Progenitor cell of endocrine pancreas (in vitro differentiated cells): ENCODE data around the gene SUSD4. TPM values are rescaled to one million over a fixed set of nuclear protein-coding genes. Genes with fewer than 3 reads are reported as not detected.
"Not testable (repeated sequence)": the region's sequence is repeated elsewhere in the genome, so short reads cannot be mapped to it uniquely, and the experiment has no call there.

Experiments used
- DNase-seq: peaks from one replicate; pipeline ENCODE4 v3.0.0; 2021; ENCODE audit warnings: low spot score; ENCODE audit not compliant: unreplicated experiment
- H3K27ac Mint-ChIP-seq: 2 replicates; pipeline ENCODE4 v1.8.0; 2021; ENCODE audit warnings: mild to moderate bottlenecking, moderate library complexity, mixed read lengths
- H3K27me3 Mint-ChIP-seq: 2 replicates; pipeline ENCODE4 v1.8.0; 2021; ENCODE audit warnings: mixed read lengths
- H3K36me3 Mint-ChIP-seq: 2 replicates; pipeline ENCODE4 v1.8.0; 2022; ENCODE audit warnings: mixed read lengths; ENCODE audit not compliant: insufficient read depth
- H3K4me1 Mint-ChIP-seq: 2 replicates; pipeline ENCODE4 v1.8.0; 2021; ENCODE audit warnings: low read depth, mixed read lengths
- H3K4me3 Mint-ChIP-seq: 2 replicates; pipeline ENCODE4 v1.8.0; 2021; ENCODE audit warnings: low read depth, mild to moderate bottlenecking, moderate library complexity, mixed read lengths
- H3K9me3 Mint-ChIP-seq: 2 replicates; pipeline ENCODE4 v1.8.0; 2021; ENCODE audit warnings: low read depth, mixed read lengths
- CTCF ChIP-seq: fragments of 200-600 bp; sonication (generic); IDR thresholded peaks from one replicate; pipeline ENCODE4 v1.5.0; 2021; ENCODE audit warnings: antibody characterized with exemption, mild to moderate bottlenecking; ENCODE audit not compliant: unreplicated experiment
- total RNA-seq: library from RNA; stranded (reverse); gene quantifications from 2 replicates; pipeline ENCODE4 v1.2.1, GENCODE V29; 2021

The SUSD4 gene
- total RNA-seq, 1 donor from 2014 or later: 6.0 TPM

GRCh38 chr1:223405507-223405906 lies 41.5 kb upstream of the SUSD4 start:
- no peaks in the 10 kb centered on the region for H3K4me1 Mint-ChIP-seq

GRCh38 chr1:223403184-223403815 lies 39.3 kb upstream of the SUSD4 start:
- no peak for TF ChIP-seq CTCF

More at GRCh38 chr1:223405507-223405906, 41.5 kb upstream of the SUSD4 start:
- Mint-ChIP-seq H3K27me3 (no peaks in the 10 kb centered on the region), H3K27ac (no peak overlapping the region), H3K4me3 (no peak overlapping the region), H3K36me3 (no peaks in the 10 kb centered on the region), H3K9me3 (peaks cover 20% of the 10 kb centered on the region)
- no peak for DNase-seq
- TF ChIP-seq CTCF: no peak

GRCh38 chr1:223402790-223403142 lies 38.8 kb upstream of the SUSD4 start:
- no peak for DNase-seq
- H3K9me3 Mint-ChIP-seq: peaks cover 20% of the 10 kb centered on the region
- H3K27me3 Mint-ChIP-seq: no peaks in the 10 kb centered on the region
- no peaks in the 10 kb centered on the region for H3K4me1 Mint-ChIP-seq
- H3K4me3 Mint-ChIP-seq: no peak overlapping the region
- no peak overlapping the region for H3K27ac Mint-ChIP-seq
- TF ChIP-seq CTCF: no peak
- H3K36me3 Mint-ChIP-seq: no peaks in the 10 kb centered on the region

More at GRCh38 chr1:223403184-223403815, 39.3 kb upstream of the SUSD4 start:
- no peaks in the 10 kb centered on the region for H3K4me1 Mint-ChIP-seq
- H3K9me3 Mint-ChIP-seq: peaks cover 20% of the 10 kb centered on the region
- no peak overlapping the region for H3K4me3 Mint-ChIP-seq
- H3K27me3 Mint-ChIP-seq: no peaks in the 10 kb centered on the region
- DNase-seq: no peak
- no peak overlapping the region for H3K27ac Mint-ChIP-seq
- H3K36me3 Mint-ChIP-seq: no peaks in the 10 kb centered on the region

GRCh38 chr1:223401873-223402789 lies 38.2 kb upstream of the SUSD4 start:
- H3K4me3 Mint-ChIP-seq: no peak overlapping the region
- DNase-seq: no peak
- no peak overlapping the region for H3K27ac Mint-ChIP-seq
- no peaks in the 10 kb centered on the region for H3K36me3 Mint-ChIP-seq
- H3K9me3 Mint-ChIP-seq: peaks cover 20% of the 10 kb centered on the region
- H3K4me1 Mint-ChIP-seq: no peaks in the 10 kb centered on the region
- TF ChIP-seq CTCF: no peak
- H3K27me3 Mint-ChIP-seq: no peaks in the 10 kb centered on the region

GRCh38 chr1:223399393-223399792 lies 35.4 kb upstream of the SUSD4 start:
- not testable (repeated sequence) for H3K9me3 Mint-ChIP-seq, H3K27me3 Mint-ChIP-seq, DNase-seq, H3K27ac Mint-ChIP-seq, H3K4me3 Mint-ChIP-seq, H3K36me3 Mint-ChIP-seq, H3K4me1 Mint-ChIP-seq

- no peak for DNase-seq
- Mint-ChIP-seq H3K9me3 (no peaks in the 10 kb centered on the region), H3K4me3 (no peak overlapping the region), H3K27me3 (peaks cover 8% of the 10 kb centered on the region), H3K27ac (no peak overlapping the region), H3K4me1 (no peaks in the 10 kb centered on the region), H3K36me3 (no peaks in the 10 kb centered on the region)
- TF ChIP-seq CTCF: no peak
Observed at GRCh38 chr1:223394706-223395105, 30.7 kb upstream of the SUSD4 start.
